Measurements from ENCODE around the gene PIGS. TPM values are rescaled to one million over a fixed set of nuclear protein-coding genes. Genes with fewer than 3 reads are reported as not detected.

PIGS gene
- total and polyA plus RNA-seq, 2 donors (not counting 1 experiment from before 2014, with no cell fraction given) = 44.1 to 55.1 TPM

GRCh38 chr17:28551421-28552175, 19.7 kb downstream of the PIGS start:
- Histone ChIP-seq H3K9me3 (ENCODE audit: control extremely low read depth in 1 of 3, control insufficient read depth in 2 of 3, insufficient read depth in 1 of 3, low read length in 2 of 3) (no peaks in the 10 kb centered on the region), H4K20me1 (ENCODE audit: control insufficient read depth, insufficient read depth, low read length, poor library complexity, severe bottlenecking) (peaks cover 7% of the 10 kb centered on the region), H3K4me3 (ENCODE audit: control extremely low read depth in 1 of 5, extremely low read depth in 1 of 5, insufficient read depth in 1 of 5, low read depth in 2 of 5, low read length in 4 of 5) (peak overlapping the region; percentile 62 to 85 (median 78)), H3K4me1 (ENCODE audit: control insufficient read depth in 2 of 2, insufficient read depth in 2 of 2, low read length in 2 of 2) (peaks cover 58 to 59% of the 10 kb centered on the region in 2 donors), H3K27ac (ENCODE audit: low read length in 2 of 2) (peak overlapping the region; percentile 91 to 97), H3K79me2 (ENCODE audit: control insufficient read depth, insufficient read depth, low read length) (peaks cover 11% of the 10 kb centered on the region), H3K27me3 (replicated peaks in 1 of 4; ENCODE audit: control extremely low read depth in 1 of 4, control insufficient read depth in 3 of 4, insufficient read depth in 4 of 4, low read length in 3 of 4) (no peaks in the 10 kb centered on the region), H3K36me3 (replicated peaks in 1 of 2; ENCODE audit: control extremely low read depth in 1 of 2, control insufficient read depth in 1 of 2, extremely low read depth in 1 of 2, insufficient read depth in 2 of 2, low read length in 1 of 2) (peaks cover 15 to 49% of the 10 kb centered on the region in 2 experiments), H3K4me2 (replicated peaks; ENCODE audit: low read depth, low read length, poor library complexity, severe bottlenecking) (peak overlapping the region; percentile 85), H2AFZ (ENCODE audit: insufficient read depth, low read depth, low read length, poor library complexity, severe bottlenecking) (peak overlapping the region; percentile 69), H3K9ac (ENCODE audit: low read length) (peak overlapping the region; percentile 74)
- no peaks in the 10 kb centered on the region for H3K27me3 Mint-ChIP-seq
- no peaks in the 10 kb centered on the region for H3K9me3 Mint-ChIP-seq (ENCODE audit: insufficient read depth)
- POLR2A ChIA-PET = interaction anchor here (0.5 to 3.3 kb wide), 6 partner anchors 19 to 372 kb away, joined by 3 to 14 read pairs (median 4); partner anchors contain the start of genes ALDOC and PIGS
- peak overlapping the region; percentile 95 for H3K4me3 Mint-ChIP-seq
- TF ChIP-seq EZH2 (IDR thresholded peaks at IDR 0.05; ENCODE audit: borderline replicate concordance, insufficient read depth, low read depth, low read length, poor library complexity, severe bottlenecking) (no peak), CTCF (IDR thresholded peaks at IDR 0.05) (no peak)
- H3K27ac Mint-ChIP-seq = peak overlapping the region; percentile 96
- intact Hi-C loops (cut with micrococcal nuclease) = loop anchor here (1.0 kb wide), 4 partner anchors 16 to 48 kb away; partner anchors contain the start of genes PIGS and SPAG5
- CTCF ChIA-PET = interaction anchor here (0.8 to 5.2 kb wide), 7 partner anchors 11 to 61 kb away, joined by 3 to 31 read pairs (median 4); partner anchors contain the start of gene PIGS
- peak; percentile 43 for DNase-seq
- peaks cover 58% of the 10 kb centered on the region for H3K4me1 Mint-ChIP-seq
- 24% methylated on average over 9 of the region's 10 CpGs for WGBS (ENCODE audit: insufficient coverage)
- ATAC-seq (ENCODE audit: low read depth) = no peak

- WGBS (ENCODE audit: insufficient coverage) = no CpG with 5 or more reads among the region's 1 CpG
- H3K4me2 ChIP-seq (replicated peaks; ENCODE audit: low read depth, low read length, poor library complexity, severe bottlenecking) = peak overlapping the region; percentile 85
- H3K4me1 Mint-ChIP-seq = peaks cover 60% of the 10 kb centered on the region
- H3K79me2 ChIP-seq (ENCODE audit: control insufficient read depth, insufficient read depth, low read length) = peaks cover 11% of the 10 kb centered on the region
- POLR2A ChIA-PET = interaction anchor here (0.5 to 3.3 kb wide), 4 partner anchors 20 to 360 kb away, joined by 3 to 14 read pairs (median 6); partner anchors contain the start of gene PIGS
- peak overlapping the region; percentile 95 for H3K4me3 Mint-ChIP-seq
- H3K4me1 ChIP-seq (ENCODE audit: control insufficient read depth in 2 of 2, insufficient read depth in 2 of 2, low read length in 2 of 2) = peaks cover 58 to 62% of the 10 kb centered on the region in 2 donors
- no peak overlapping the region for H3K9ac ChIP-seq (ENCODE audit: low read length)
- H4K20me1 ChIP-seq (ENCODE audit: control insufficient read depth, insufficient read depth, low read length, poor library complexity, severe bottlenecking) = peaks cover 7% of the 10 kb centered on the region
- intact Hi-C loops (cut with micrococcal nuclease) = no loop called here
- H3K27me3 ChIP-seq (replicated peaks in 1 of 4; ENCODE audit: control extremely low read depth in 1 of 4, control insufficient read depth in 3 of 4, insufficient read depth in 4 of 4, low read length in 3 of 4) = no peaks in the 10 kb centered on the region
- H3K27me3 Mint-ChIP-seq = no peaks in the 10 kb centered on the region
- H3K36me3 ChIP-seq (replicated peaks in 1 of 2; ENCODE audit: control extremely low read depth in 1 of 2, control insufficient read depth in 1 of 2, extremely low read depth in 1 of 2, insufficient read depth in 2 of 2, low read length in 1 of 2) = peaks cover 11 to 48% of the 10 kb centered on the region in 2 experiments
- no peak overlapping the region for H2AFZ ChIP-seq (ENCODE audit: insufficient read depth, low read depth, low read length, poor library complexity, severe bottlenecking)
- DNase-seq (peak; percentile 26), ATAC-seq (ENCODE audit: low read depth) (no peak)
- peak overlapping the region; percentile 91 to 97 for H3K27ac ChIP-seq (ENCODE audit: low read length in 2 of 2)
- H3K4me3 ChIP-seq (ENCODE audit: control extremely low read depth in 1 of 5, extremely low read depth in 1 of 5, insufficient read depth in 1 of 5, low read depth in 2 of 5, low read length in 4 of 5) = no peak overlapping the region
- H3K27ac Mint-ChIP-seq = peak overlapping the region; percentile 96
- CTCF ChIA-PET = interaction anchor here (1.1 to 5.2 kb wide), 9 partner anchors 11 to 168 kb away, joined by 3 to 31 read pairs (median 4); partner anchors contain the start of gene PIGS
- no peaks in the 10 kb centered on the region for H3K9me3 Mint-ChIP-seq (ENCODE audit: insufficient read depth)
- no peak for TF ChIP-seq EZH2 (IDR thresholded peaks at IDR 0.05; ENCODE audit: borderline replicate concordance, insufficient read depth, low read depth, low read length, poor library complexity, severe bottlenecking)
- TF ChIP-seq CTCF (IDR thresholded peaks at IDR 0.05) = no peak
- no peaks in the 10 kb centered on the region for H3K9me3 ChIP-seq (ENCODE audit: control extremely low read depth in 1 of 3, control insufficient read depth in 2 of 3, insufficient read depth in 1 of 3, low read length in 2 of 3)
These were observed 20.5 kb downstream of the PIGS start for GRCh38 chr17:28550858-28551257.
